C4-2B (cell line): ENCODE data around the gene CDCA4.

ENCODE experiments used
- H3K27ac ChIP-seq: fragments of 450-650 bp; 2 replicates; pipeline ENCODE4 v1.5.1; 2017
- ZFX ChIP-seq: fragments of 450-650 bp; IDR thresholded peaks from 2 replicates; pipeline ENCODE4 v1.6.1; 2017
- TF ChIP-seq, protein P1 (sequence below): fragments of 450-650 bp; conservative IDR thresholded peaks from 2 replicates; pipeline ENCODE4 v1.5.1; 2017; ENCODE audit warnings: mild to moderate bottlenecking

Gene CDCA4

DNA sequence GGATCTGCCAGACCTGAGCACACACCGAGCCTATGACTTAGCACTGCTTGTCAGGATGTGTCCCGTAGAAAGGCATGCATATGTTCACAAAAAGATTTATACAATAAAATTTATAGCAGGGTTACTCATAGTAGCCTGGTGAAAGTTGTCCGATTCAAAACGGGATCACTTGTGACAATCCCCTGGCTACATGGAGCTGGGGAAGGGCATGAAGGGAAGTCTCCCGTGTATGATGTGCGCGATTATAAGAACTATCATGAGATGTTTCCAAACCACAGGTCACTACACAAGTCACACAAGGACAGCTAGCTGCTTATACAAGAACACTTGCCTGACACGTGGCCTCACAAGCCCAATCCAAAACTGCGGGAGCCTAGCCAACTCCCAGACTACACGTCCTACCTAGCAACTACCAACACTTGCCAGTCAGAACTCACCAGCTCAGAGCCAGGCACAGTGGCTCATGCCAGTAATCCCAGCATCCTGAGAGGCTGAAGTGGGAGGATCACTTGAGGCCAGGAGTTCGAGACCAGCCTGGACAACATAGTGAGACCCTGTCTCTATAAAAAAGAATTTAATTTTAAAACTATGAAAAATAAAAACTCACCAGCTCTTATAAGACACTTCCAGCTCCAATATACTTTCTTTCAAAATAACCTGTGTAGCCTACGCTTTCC is 7.5 kb upstream of the CDCA4 start:
- TF ChIP-seq ZFX, result no peak
- TF ChIP-seq, protein P1, sequence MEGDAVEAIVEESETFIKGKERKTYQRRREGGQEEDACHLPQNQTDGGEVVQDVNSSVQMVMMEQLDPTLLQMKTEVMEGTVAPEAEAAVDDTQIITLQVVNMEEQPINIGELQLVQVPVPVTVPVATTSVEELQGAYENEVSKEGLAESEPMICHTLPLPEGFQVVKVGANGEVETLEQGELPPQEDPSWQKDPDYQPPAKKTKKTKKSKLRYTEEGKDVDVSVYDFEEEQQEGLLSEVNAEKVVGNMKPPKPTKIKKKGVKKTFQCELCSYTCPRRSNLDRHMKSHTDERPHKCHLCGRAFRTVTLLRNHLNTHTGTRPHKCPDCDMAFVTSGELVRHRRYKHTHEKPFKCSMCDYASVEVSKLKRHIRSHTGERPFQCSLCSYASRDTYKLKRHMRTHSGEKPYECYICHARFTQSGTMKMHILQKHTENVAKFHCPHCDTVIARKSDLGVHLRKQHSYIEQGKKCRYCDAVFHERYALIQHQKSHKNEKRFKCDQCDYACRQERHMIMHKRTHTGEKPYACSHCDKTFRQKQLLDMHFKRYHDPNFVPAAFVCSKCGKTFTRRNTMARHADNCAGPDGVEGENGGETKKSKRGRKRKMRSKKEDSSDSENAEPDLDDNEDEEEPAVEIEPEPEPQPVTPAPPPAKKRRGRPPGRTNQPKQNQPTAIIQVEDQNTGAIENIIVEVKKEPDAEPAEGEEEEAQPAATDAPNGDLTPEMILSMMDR, result no peak
- H3K27ac ChIP-seq, result no peak overlapping the region

DNA sequence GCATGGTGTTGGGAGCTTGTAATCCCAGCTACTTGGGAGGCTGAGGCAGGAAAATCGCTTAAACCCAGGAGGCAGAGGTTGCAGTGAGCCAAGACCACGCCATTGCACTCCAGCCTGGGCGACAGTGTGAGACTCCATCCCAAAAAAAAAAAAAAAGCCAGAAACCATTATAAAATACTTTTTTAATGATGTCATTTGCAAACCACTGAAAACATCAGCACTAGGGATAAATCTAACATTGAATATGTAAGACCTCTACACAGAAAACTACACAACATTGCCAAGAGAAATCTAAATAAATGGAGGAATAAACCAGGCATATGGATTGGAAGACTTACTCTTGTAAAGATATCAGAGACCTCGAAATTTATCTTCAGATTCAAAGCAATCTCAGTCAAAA is 6.8 kb upstream of the CDCA4 start:
- H3K27ac ChIP-seq, result peak overlapping the region; percentile 25

DNA sequence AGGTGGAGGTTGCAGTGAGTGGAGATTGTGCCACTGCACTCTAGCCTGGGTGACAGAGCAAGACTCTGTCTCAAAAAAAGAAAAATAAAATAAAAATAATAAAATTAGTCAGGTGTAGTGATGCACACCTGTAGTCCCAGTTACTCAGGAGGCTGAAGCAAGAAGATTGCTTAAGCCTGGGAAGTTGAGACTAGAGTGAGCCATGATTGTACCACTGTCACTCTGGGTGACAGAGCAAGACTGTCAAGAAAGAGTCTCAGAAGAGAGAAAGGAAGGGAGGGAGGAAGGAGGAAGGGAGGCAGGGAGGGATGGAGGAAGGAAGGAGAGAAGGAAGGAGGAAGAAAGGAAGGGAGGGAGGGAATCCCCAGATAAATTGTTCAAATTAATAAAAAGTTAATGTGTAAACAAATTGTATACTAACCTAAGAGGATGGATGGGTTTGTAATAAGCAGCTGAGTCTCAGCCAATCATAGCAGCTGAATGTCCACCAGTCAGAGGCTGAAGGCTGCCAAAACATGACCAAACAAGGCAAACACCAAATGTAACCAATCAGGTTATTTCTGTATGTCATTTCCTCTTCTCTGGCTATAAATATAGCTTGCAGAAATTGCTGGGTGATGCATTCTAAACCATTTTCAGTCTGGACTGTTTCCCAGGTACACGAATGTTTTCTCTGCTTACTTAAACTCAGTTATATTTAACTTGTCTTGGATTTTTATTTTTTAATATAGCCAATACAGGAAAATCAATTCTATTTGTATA is 6.1 kb upstream of the CDCA4 start:
- peak overlapping the region; percentile 25 for H3K27ac ChIP-seq
- TF ChIP-seq, protein P1, result no peak
- no peak for TF ChIP-seq ZFX

DNA sequence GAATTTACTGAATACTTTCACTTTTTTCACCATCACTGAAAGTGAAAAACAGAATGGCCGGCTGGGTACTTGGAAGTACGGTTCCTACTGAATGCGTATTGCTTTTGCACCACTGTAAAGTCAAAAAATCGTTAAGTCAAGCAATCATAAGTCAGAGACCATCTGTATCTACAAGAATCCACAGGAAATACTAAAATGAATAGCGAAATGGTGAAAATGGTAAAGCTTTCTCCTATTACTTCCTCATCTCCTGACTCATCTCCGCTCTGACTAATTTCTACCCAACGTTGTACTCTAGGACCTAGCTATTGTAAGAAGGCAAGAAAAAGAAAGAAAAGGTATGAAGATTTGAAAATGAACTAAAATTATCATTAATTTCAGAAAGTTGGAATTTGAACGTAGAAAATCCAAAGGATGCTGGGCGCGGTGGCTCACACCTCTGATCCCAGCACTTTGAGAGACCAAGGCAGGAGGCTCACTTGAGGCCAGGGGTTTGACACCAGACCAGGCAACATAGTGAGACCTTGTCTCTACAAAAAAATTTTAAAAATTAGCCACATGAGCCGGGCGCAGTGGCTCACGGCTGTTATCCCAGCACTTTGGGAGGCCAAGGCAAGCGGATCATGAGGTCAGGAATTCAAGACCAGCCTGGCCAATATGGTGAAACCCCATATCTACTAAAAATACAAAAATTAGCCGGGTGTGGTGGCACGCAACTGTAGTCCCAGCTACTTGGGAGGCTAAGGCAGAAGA is 5.3 kb upstream of the CDCA4 start:
- H3K27ac ChIP-seq, result no peak overlapping the region
- TF ChIP-seq, protein P1, result no peak
- no peak for TF ChIP-seq ZFX

- no peak overlapping the region for H3K27ac ChIP-seq
- TF ChIP-seq ZFX, result no peak
- TF ChIP-seq, protein P1, result no peak
Observed at GRCh38 chr14:105025429-105025828, 4.5 kb upstream of the CDCA4 start.

DNA sequence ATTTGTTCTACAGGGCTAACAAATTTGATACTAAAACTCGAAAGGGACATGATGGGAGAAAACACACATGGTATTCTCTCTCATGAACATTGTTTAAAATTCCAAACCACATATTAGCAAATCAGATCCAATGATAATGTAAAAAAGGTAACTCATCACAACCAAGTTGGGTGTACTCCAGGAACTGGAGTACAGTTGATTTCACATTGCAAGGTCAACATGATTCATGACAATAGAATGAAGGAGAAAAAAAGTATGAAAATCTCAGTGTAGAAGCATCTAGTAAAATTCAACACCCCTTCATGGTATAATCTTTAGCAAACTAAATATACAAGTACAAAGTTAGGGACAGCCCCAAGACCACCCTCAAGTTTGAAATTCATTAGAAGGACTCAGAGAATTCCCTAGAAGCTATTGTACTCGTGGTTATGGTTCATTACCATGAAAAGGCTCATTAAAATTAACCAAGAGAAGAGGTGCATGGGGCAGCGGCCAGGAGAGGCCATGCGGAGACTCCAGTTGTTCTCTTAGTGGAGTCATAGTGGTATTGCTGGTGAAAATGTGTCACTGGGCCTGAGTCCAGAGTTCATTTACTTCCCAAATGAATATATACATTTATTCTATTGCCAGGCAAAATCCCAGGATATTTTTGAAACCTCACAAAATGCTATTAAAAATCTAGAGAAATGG is 3.1 kb upstream of the CDCA4 start:
- no peak for TF ChIP-seq ZFX
- TF ChIP-seq, protein P1, result no peak
- no peak overlapping the region for H3K27ac ChIP-seq

- H3K27ac ChIP-seq, result no peak overlapping the region
- TF ChIP-seq, protein P1, result no peak
- TF ChIP-seq ZFX, result no peak
Observed at GRCh38 chr14:105023144-105023543, 2.3 kb upstream of the CDCA4 start.
